ENCODE data around the gene MLPH. TPM values are rescaled to one million over a fixed set of nuclear protein-coding genes. Genes with fewer than 3 reads are reported as not detected.

The MLPH gene
- total RNA-seq, 2 experiments from 2014 or later = 0.39 TPM; not detected in 1

- ATAC-seq (ENCODE audit: poor library complexity) = peak; percentile 55
- intact Hi-C loops (cut with DNase I, micrococcal nuclease) = no loop called here
- peaks cover 12% of the 10 kb centered on the region for H3K4me1 ChIP-seq (ENCODE audit: insufficient read depth, low read length)
- Mint-ChIP-seq H3K27me3 (no peaks in the 10 kb centered on the region), H3K27ac (no peak overlapping the region), H3K4me1 (ENCODE audit: low read depth) (peaks cover 12% of the 10 kb centered on the region), H3K9me3 (no peaks in the 10 kb centered on the region), H3K36me3 (ENCODE audit: low read depth) (no peaks in the 10 kb centered on the region), H3K4me3 (no peak overlapping the region)
- H3K9me3 ChIP-seq (ENCODE audit: control insufficient read depth in 1 of 2, insufficient read depth in 1 of 2, low read length in 2 of 2) = no peaks in the 10 kb centered on the region
- DNase-seq = peak in 2 of 14 experiments; percentile 20 to 26
- no peak overlapping the region for H3K27ac ChIP-seq (ENCODE audit: low read depth in 1 of 2, low read length in 2 of 2)
- CTCF ChIA-PET = interaction anchor here (0.5 kb wide), 1 partner anchor 26 kb away, joined by 3 read pairs; no protein-coding TSS in a partner anchor
- H3K4me3 ChIP-seq (ENCODE audit: low read length) = no peak overlapping the region
- POLR2A ChIA-PET = interaction anchor here (1.5 kb wide), 1 partner anchor 12 kb away, joined by 3 read pairs; no protein-coding TSS in a partner anchor
- no peak for TF ChIP-seq CTCF (IDR thresholded peaks at IDR 0.05)
- H3K27me3 ChIP-seq (ENCODE audit: control insufficient read depth in 1 of 2, insufficient read depth in 2 of 2, low read length in 2 of 2) = no peaks in the 10 kb centered on the region
- no peaks in the 10 kb centered on the region for H3K36me3 ChIP-seq (ENCODE audit: insufficient read depth, low read length)
Measured at GRCh38 chr2:237591141-237591881, 104.3 kb downstream of the MLPH start.

- POLR2A ChIA-PET = no interaction called here
- Histone ChIP-seq H3K27me3 (ENCODE audit: control insufficient read depth in 1 of 2, insufficient read depth in 2 of 2, low read length in 2 of 2) (no peaks in the 10 kb centered on the region), H3K4me3 (ENCODE audit: low read length) (no peak overlapping the region), H3K36me3 (ENCODE audit: insufficient read depth, low read length) (no peaks in the 10 kb centered on the region), H3K27ac (ENCODE audit: low read depth in 1 of 2, low read length in 2 of 2) (no peak overlapping the region), H3K9me3 (ENCODE audit: control insufficient read depth in 1 of 2, insufficient read depth in 1 of 2, low read length in 2 of 2) (no peaks in the 10 kb centered on the region), H3K4me1 (ENCODE audit: insufficient read depth, low read length) (peaks cover 15% of the 10 kb centered on the region)
- DNase-seq (no peak), ATAC-seq (ENCODE audit: poor library complexity) (no peak)
- no peaks in the 10 kb centered on the region for H3K27me3 Mint-ChIP-seq
- no peak for TF ChIP-seq CTCF (IDR thresholded peaks at IDR 0.05)
- H3K4me3 Mint-ChIP-seq = no peak overlapping the region
- intact Hi-C loops (cut with DNase I, micrococcal nuclease) = no loop called here
- no peak overlapping the region for H3K27ac Mint-ChIP-seq
- peaks cover 12% of the 10 kb centered on the region for H3K4me1 Mint-ChIP-seq (ENCODE audit: low read depth)
- H3K9me3 Mint-ChIP-seq = no peaks in the 10 kb centered on the region
- CTCF ChIA-PET = interaction anchor here (0.7 kb wide), 1 partner anchor 106 kb away, joined by 3 read pairs; no protein-coding TSS in a partner anchor
- H3K36me3 Mint-ChIP-seq (ENCODE audit: low read depth) = no peaks in the 10 kb centered on the region
Measured at GRCh38 chr2:237592425-237592980, 105.5 kb downstream of the MLPH start.

GRCh38 chr2:237593036-237593435 lies 106.0 kb downstream of the MLPH start:
- Histone ChIP-seq H3K4me1 (ENCODE audit: insufficient read depth, low read length) (peaks cover 15% of the 10 kb centered on the region), H3K27ac (ENCODE audit: low read depth in 1 of 2, low read length in 2 of 2) (no peak overlapping the region), H3K36me3 (ENCODE audit: insufficient read depth, low read length) (no peaks in the 10 kb centered on the region), H3K9me3 (ENCODE audit: control insufficient read depth in 1 of 2, insufficient read depth in 1 of 2, low read length in 2 of 2) (no peaks in the 10 kb centered on the region), H3K27me3 (ENCODE audit: control insufficient read depth in 1 of 2, insufficient read depth in 2 of 2, low read length in 2 of 2) (no peaks in the 10 kb centered on the region), H3K4me3 (ENCODE audit: low read length) (no peak overlapping the region)
- H3K27me3 Mint-ChIP-seq = no peaks in the 10 kb centered on the region
- no peak for ATAC-seq (ENCODE audit: poor library complexity)
- TF ChIP-seq CTCF (IDR thresholded peaks at IDR 0.05) = no peak
- intact Hi-C loops (cut with DNase I, micrococcal nuclease) = no loop called here
- POLR2A ChIA-PET = no interaction called here
- peaks cover 12% of the 10 kb centered on the region for H3K4me1 Mint-ChIP-seq (ENCODE audit: low read depth)
- no peaks in the 10 kb centered on the region for H3K9me3 Mint-ChIP-seq
- no peaks in the 10 kb centered on the region for H3K36me3 Mint-ChIP-seq (ENCODE audit: low read depth)
- CTCF ChIA-PET = no interaction called here
- no peak for DNase-seq
- H3K27ac Mint-ChIP-seq = no peak overlapping the region
- no peak overlapping the region for H3K4me3 Mint-ChIP-seq
